GM18861 (cell line): ENCODE data around the gene KCNK4.
"Not testable (repeated sequence)": the region's sequence is repeated elsewhere in the genome, so short reads cannot be mapped to it uniquely, and the experiment has no call there.

Experiments used
- ATAC-seq: cut with Tn5 transposase; IDR thresholded peaks from one replicate; pipeline ENCODE4 v1.9.1; 2021; ENCODE audit not compliant: unreplicated experiment

The KCNK4 gene

DNA sequence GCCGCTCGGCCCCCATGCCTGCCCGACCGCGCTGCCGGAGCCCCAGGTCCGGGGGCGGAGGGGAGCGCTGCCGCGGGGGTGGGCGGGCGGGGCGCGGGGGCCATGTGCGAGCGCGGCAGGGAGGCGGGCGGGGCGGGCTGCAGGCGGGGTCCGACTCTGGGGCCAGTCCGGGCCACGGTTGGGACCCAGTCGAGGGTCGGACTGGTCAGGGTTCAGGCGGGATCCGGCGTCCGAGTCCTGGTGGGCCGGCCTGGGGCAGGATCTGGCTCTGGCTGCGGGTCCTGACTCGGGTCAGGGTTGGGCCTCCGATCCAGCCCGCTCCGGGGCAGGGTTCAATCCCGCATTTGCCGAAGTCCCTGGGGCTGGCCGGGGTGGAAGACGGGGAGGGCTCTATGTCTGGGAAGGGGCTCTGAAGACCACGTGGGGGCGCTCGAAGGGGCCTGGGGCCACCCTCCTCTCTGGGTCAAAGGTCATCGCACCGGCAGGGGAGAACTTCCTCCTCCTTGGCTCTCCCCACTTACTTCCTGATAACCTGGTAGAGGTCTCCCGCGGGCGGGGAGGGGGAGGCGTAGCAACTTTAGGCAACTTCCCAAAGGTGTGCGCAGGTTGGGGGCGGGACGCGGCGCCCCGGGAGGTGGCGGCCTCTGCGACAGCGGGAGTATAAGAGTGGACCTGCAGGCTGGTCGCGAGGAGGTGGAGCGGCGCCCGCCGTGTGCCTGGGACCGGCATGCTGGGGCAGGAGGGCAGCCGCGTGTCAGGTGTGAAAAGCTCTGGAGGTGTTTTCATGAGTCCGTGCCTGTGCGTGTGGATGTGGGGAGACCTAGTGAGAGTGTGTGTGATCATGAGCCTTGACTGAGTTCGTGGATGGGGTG lies 14.8 kb downstream of the KCNK4 start:
- ATAC-seq, result peak; percentile 23

DNA sequence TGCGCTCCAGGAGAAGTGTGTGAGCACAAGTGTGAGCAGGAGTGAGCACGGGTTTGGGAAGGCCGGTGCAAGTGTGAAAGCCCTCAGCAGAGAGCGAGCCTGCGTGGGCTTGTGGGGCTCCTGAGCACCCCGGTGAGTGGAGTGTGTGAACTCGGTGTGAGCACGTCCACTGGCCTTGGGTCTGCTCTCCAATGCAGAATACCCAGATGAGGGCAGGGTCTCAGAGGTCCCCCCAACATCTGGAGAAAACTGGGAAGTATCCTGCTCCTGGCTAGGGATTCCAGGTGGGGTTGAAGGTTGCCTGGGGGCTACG lies 15.4 kb downstream of the KCNK4 start:
- no peak for ATAC-seq

GRCh38 chr11:64306876-64307622 lies 15.9 kb downstream of the KCNK4 start:
- ATAC-seq, result no peak

GRCh38 chr11:64307795-64308194 lies 16.7 kb downstream of the KCNK4 start:
- not testable (repeated sequence) for ATAC-seq

DNA sequence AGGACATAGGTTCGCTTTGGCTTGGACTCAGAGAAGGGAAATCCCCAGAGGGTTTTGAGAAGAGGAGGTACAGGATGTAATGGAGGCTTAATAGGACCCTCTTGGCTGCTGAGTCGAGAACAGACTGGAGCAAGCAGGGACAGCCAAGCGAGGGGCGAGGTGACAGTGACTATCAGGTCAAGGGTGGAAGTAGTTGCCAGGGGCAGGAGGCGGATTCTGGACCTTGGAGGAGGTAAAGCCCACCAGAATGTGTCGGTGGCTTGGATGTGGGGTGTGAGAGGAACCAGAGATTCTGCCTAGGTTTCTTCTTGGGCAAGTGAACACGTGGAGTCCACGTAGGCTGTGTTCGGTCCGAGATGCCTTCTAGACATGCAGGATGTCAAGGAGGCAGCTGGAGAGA lies 21.8 kb downstream of the KCNK4 start:
- no peak for ATAC-seq

- ATAC-seq, result no peak
These were observed 22.5 kb downstream of the KCNK4 start for GRCh38 chr11:64313491-64314145.

GRCh38 chr11:64314146-64314804 lies 23.2 kb downstream of the KCNK4 start:
- ATAC-seq, result no peak

- no peak for ATAC-seq
These were observed 23.9 kb downstream of the KCNK4 start for GRCh38 chr11:64314805-64315561.

DNA sequence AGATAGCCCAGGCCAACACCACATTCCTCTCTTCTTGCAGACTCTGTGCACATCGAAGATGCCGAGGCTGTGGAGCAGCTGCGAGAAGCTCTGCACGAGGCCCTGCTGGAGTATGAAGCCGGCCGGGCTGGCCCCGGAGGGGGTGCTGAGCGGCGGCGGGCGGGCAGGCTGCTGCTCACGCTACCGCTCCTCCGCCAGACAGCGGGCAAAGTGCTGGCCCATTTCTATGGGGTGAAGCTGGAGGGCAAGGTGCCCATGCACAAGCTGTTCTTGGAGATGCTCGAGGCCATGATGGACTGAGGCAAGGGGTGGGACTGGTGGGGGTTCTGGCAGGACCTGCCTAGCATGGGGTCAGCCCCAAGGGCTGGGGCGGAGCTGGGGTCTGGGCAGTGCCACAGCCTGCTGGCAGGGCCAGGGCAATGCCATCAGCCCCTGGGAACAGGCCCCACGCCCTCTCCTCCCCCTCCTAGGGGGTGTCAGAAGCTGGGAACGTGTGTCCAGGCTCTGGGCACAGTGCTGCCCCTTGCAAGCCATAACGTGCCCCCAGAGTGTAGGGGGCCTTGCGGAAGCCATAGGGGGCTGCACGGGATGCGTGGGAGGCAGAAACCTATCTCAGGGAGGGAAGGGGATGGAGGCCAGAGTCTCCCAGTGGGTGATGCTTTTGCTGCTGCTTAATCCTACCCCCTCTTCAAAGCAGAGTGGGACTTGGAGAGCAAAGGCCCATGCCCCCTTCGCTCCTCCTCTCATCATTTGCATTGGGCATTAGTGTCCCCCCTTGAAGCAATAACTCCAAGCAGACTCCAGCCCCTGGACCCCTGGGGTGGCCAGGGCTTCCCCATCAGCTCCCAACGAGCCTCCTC lies 24.8 kb downstream of the KCNK4 start:
- ATAC-seq, result not testable (repeated sequence)

DNA sequence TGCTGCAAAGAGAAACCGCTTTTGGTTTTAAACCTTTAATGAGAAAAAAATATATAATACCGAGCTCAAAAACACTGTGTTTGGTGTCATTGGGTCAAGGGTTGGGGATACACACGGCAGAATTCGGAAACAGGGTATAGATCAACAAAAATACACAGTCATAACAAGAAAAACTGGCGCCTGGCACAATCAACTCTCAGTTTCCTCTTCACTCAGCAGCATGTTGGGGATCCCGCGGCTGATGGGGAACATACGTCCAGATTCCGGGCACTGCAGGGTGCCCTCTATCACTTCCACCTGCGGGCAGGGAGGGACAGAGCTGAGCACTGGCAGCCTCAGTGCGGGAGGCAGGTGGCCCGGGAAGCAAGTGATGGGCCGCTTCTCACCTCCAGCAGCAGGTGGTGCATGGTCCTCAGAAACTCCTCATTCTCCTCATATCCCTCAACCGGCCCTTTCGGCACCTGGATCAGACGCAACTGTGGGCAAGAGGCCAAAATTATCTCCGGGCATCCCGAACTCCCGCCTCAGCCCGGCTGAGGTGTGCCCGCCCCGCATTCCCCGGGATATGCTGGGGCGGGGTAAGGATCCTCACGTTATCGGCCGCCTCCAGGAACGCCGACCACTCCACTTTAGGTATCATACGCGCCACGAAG lies 25.7 kb downstream of the KCNK4 start:
- peak; percentile 7 for ATAC-seq

GRCh38 chr11:64317325-64317960 lies 26.3 kb downstream of the KCNK4 start, which contains the start of gene TRMT112:
TSS of gene TRMT112 (minus strand) at chr11:64317559. CDS start at chr11:64317526, 33 bp downstream.
- peak; percentile 35 for ATAC-seq

- ATAC-seq, result peak; percentile 63
These were observed 27.1 kb downstream of the KCNK4 start, which contains the start of gene PRDX5 for GRCh38 chr11:64317961-64318765. TSS of gene PRDX5 (plus strand) at chr11:64318121. CDS start at chr11:64318216, 95 bp downstream.

DNA sequence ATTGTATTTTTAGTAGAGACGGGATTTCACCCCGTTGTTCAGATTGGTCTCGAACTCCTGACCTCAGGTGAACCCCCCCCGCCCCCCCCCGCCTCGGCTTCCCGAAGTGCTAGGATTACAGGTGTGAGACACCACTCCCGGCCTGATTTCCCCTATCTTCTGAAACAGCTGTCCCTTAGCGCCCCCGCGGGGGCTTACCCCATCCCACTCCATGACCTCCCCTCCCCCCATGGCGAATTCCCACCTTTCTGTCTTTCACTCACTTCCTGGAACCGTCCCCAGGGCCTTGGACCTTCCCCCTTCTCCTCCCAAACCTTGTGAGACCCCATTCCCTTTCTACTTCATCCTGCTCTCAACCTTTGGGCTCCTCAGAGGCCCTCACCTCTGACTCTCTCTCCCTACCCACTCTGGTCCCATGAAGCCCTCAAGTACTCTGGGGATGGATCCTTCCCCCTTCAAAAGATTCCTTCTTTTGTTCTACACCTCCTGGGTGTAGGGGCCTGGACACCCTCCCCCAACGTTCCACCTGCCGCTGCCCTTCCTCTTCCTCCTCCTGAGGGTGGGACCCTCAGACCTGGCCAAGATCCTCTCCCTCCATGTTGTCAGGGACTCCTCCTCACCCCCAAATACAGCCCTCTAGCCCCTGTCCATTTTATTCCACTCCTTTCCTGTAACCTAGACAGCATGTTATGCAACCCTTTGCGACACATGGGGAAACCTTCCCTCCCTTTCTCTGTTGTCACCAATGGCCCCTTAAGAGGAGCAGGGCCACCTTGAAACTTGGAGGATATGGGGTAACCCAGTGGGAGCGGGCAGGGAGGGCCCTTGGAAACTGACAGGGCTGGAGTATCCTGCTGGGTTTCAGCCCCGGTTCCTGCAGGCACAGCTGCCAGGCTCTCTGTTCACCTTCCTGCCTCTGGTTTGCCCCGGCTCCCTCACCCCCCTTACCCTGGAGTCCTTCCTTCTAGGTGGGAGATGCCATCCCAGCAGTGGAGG lies 28.0 kb downstream of the KCNK4 start:
- no peak for ATAC-seq

DNA sequence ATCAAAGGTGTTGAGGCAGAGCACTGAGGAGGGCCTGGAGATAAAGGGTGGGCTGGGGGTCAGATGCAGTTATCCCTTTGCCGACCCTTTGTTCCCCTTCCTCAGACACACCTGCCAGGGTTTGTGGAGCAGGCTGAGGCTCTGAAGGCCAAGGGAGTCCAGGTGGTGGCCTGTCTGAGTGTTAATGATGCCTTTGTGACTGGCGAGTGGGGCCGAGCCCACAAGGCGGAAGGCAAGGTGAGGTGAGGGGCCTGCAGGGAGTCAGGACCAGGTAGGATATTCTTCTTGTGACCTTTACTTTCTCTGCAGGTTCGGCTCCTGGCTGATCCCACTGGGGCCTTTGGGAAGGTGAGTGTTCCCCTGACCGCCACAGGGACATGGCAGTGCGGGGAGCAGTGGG lies 29.5 kb downstream of the KCNK4 start:
- no peak for ATAC-seq

DNA sequence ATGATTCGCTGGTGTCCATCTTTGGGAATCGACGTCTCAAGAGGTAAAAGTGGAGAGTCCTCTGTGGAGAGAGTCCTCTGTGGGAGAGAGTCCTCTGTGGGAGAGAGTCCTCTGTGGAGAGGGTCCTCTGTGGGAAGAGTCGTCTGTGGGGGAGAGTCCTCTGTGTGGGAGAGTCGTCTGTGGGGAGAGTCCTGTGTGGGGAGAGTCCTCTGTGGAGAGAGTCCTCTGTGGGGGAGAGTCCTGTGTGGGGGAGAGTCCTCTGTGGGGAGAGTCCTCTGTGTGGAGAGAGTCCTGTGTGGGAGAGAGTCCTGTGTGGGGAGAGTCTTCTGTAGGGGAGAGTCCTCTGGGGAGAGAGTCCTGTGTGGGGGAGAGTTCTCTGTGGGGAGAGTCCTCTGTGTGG lies 29.9 kb downstream of the KCNK4 start:
- no peak for ATAC-seq

- ATAC-seq, result no peak
These were observed 30.4 kb downstream of the KCNK4 start for GRCh38 chr11:64321533-64321932.

DNA sequence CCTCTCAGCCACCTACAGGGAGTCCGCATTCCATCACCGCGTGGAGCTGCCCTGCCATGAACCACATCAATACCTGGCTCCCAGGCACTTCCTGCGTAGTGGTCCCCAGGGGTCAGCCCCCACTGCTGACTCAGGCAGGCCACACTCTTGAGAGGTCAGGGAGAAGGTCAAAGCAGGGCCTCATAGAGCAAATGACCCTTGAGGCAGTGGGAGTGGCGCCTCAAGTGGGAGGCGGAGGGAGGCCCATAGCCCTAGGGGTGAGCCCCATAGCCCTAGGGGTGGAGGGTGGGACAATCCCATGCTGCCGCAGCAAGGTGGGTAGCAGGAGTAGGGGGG lies 31.8 kb downstream of the KCNK4 start:
- ATAC-seq, result no peak
